NK-92 (cell line): Measurements from ENCODE around the gene DIS3L2.
"Not testable (repeated sequence)": the region's sequence is repeated elsewhere in the genome, so short reads cannot be mapped to it uniquely, and the experiment has no call there.

Source experiments
- DNase-seq: peaks from one replicate; lab custom pipeline; 2025; ENCODE audit not compliant: unreplicated experiment; lab: John Stamatoyannopoulos, UW

Gene DIS3L2

GRCh38 chr2:232363064-232363783, 401.7 kb downstream of the DIS3L2 start:
- DNase-seq = not testable (repeated sequence)

GRCh38 chr2:232363784-232364615, 402.5 kb downstream of the DIS3L2 start:
- DNase-seq = no peak

- not testable (repeated sequence) for DNase-seq
These were observed 403.5 kb downstream of the DIS3L2 start for GRCh38 chr2:232364806-232365594.

- DNase-seq = no peak
These were observed 404.3 kb downstream of the DIS3L2 start for GRCh38 chr2:232365621-232366321.

- DNase-seq = not testable (repeated sequence)
These were observed 404.9 kb downstream of the DIS3L2 start for GRCh38 chr2:232366461-232366860.

- no peak for DNase-seq
These were observed 405.5 kb downstream of the DIS3L2 start for GRCh38 chr2:232367016-232367415.

- DNase-seq = no peak
These were observed 406.2 kb downstream of the DIS3L2 start for GRCh38 chr2:232367591-232368233.

GRCh38 chr2:232368311-232368731, 406.8 kb downstream of the DIS3L2 start:
- DNase-seq = no peak

GRCh38 chr2:232369126-232369951, 407.8 kb downstream of the DIS3L2 start:
- no peak for DNase-seq

- DNase-seq = not testable (repeated sequence)
These were observed 408.5 kb downstream of the DIS3L2 start for GRCh38 chr2:232370007-232370406.

- no peak for DNase-seq
These were observed 411.0 kb downstream of the DIS3L2 start for GRCh38 chr2:232372231-232373208.

GRCh38 chr2:232374356-232374755, 412.8 kb downstream of the DIS3L2 start:
- no peak for DNase-seq

GRCh38 chr2:232375164-232375563, 413.7 kb downstream of the DIS3L2 start:
- DNase-seq = no peak

- DNase-seq = no peak
These were observed 414.7 kb downstream of the DIS3L2 start for GRCh38 chr2:232376260-232376659.

- DNase-seq = no peak
These were observed 415.2 kb downstream of the DIS3L2 start for GRCh38 chr2:232376713-232377112.

- DNase-seq = no peak
These were observed 415.8 kb downstream of the DIS3L2 start for GRCh38 chr2:232377319-232377718.

- DNase-seq = no peak
These were observed 416.6 kb downstream of the DIS3L2 start for GRCh38 chr2:232377841-232378734.
